ENCODE measurements around the gene JMJD8. TPM values are rescaled to one million over a fixed set of nuclear protein-coding genes. Genes with fewer than 3 reads are reported as not detected.

JMJD8 gene
- total RNA-seq, 1 donor from 2014 or later = 63.3 TPM

GRCh38 chr16:670485-671352, 13.4 kb downstream of the JMJD8 start:
- Mint-ChIP-seq H3K9me3 (no peaks in the 10 kb centered on the region), H3K4me3 (peak overlapping the region; percentile 5), H3K27ac (no peak overlapping the region), H3K36me3 (no peaks in the 10 kb centered on the region), H3K4me1 (ENCODE audit: unreplicated experiment) (peaks cover 4% of the 10 kb centered on the region), H3K27me3 (peaks cover 5% of the 10 kb centered on the region)
- no peak for DNase-seq (ENCODE audit: extremely low spot score, unreplicated experiment)
- no peak for TF ChIP-seq CTCF (conservative IDR thresholded peaks at IDR 0.05)

- DNase-seq (ENCODE audit: extremely low spot score, unreplicated experiment) = no peak
- H3K4me3 Mint-ChIP-seq = peak overlapping the region; percentile 60
- TF ChIP-seq CTCF (conservative IDR thresholded peaks at IDR 0.05) = no peak
- no peaks in the 10 kb centered on the region for H3K9me3 Mint-ChIP-seq
- H3K27me3 Mint-ChIP-seq = no peaks in the 10 kb centered on the region
- peaks cover 4% of the 10 kb centered on the region for H3K4me1 Mint-ChIP-seq (ENCODE audit: unreplicated experiment)
- no peak overlapping the region for H3K27ac Mint-ChIP-seq
- H3K36me3 Mint-ChIP-seq = no peaks in the 10 kb centered on the region
Measured at GRCh38 chr16:669666-670065, 14.5 kb downstream of the JMJD8 start.

GRCh38 chr16:668519-669171, 15.5 kb downstream of the JMJD8 start:
- Mint-ChIP-seq H3K4me1 (ENCODE audit: unreplicated experiment) (peaks cover 4% of the 10 kb centered on the region), H3K36me3 (no peaks in the 10 kb centered on the region)

GRCh38 chr16:667780-668518, 16.2 kb downstream of the JMJD8 start, which contains the start of gene RHOT2:
Gene RHOT2, plus strand, starts transcription at chr16:668132. Its CDS starts 68 bp downstream, at chr16:668200.
- Mint-ChIP-seq H3K4me3 (peak within 1 kb of the TSS; percentile 82), H3K9me3 (no peaks in the 10 kb centered on the region), H3K4me1 (ENCODE audit: unreplicated experiment) (peaks cover 4% of the 10 kb centered on the region), H3K36me3 (no peaks in the 10 kb centered on the region), H3K27ac (peak within 1 kb of the TSS; percentile 59), H3K27me3 (no peaks in the 10 kb centered on the region)
- peak; percentile 94 for DNase-seq (ENCODE audit: extremely low spot score, unreplicated experiment)
- peak; percentile 89 for TF ChIP-seq CTCF (conservative IDR thresholded peaks at IDR 0.05)

More at GRCh38 chr16:668519-669171, 15.5 kb downstream of the JMJD8 start:
- Mint-ChIP-seq H3K27ac (no peak overlapping the region), H3K9me3 (no peaks in the 10 kb centered on the region), H3K4me3 (peak overlapping the region; percentile 79), H3K27me3 (no peaks in the 10 kb centered on the region)
- TF ChIP-seq CTCF (conservative IDR thresholded peaks at IDR 0.05) = no peak
- DNase-seq (ENCODE audit: extremely low spot score, unreplicated experiment) = no peak

- Mint-ChIP-seq H3K27ac (peak overlapping the region; percentile 59), H3K4me3 (peak overlapping the region; percentile 82), H3K27me3 (no peaks in the 10 kb centered on the region), H3K36me3 (no peaks in the 10 kb centered on the region), H3K9me3 (no peaks in the 10 kb centered on the region), H3K4me1 (ENCODE audit: unreplicated experiment) (peaks cover 4% of the 10 kb centered on the region)
- no peak for DNase-seq (ENCODE audit: extremely low spot score, unreplicated experiment)
- TF ChIP-seq CTCF (conservative IDR thresholded peaks at IDR 0.05) = no peak
Measured at GRCh38 chr16:667113-667779, 16.9 kb downstream of the JMJD8 start.
